Stimulated activated CD8-positive, alpha-beta memory T cell treated with anti-CD3 and anti-CD28 coated beads, Interleukin-15, amount 100 ng/mL, for 1 hour (primary cell): ENCODE measurements around the gene CCNL1.
"Not testable (repeated sequence)": the region's sequence is repeated elsewhere in the genome, so short reads cannot be mapped to it uniquely, and the experiment has no call there.

Experiments
- DNase-seq: peaks from one replicate; pipeline ENCODE4 v3.0.0-alpha.2; 2020; ENCODE audit warnings: low read depth

Gene CCNL1

DNA sequence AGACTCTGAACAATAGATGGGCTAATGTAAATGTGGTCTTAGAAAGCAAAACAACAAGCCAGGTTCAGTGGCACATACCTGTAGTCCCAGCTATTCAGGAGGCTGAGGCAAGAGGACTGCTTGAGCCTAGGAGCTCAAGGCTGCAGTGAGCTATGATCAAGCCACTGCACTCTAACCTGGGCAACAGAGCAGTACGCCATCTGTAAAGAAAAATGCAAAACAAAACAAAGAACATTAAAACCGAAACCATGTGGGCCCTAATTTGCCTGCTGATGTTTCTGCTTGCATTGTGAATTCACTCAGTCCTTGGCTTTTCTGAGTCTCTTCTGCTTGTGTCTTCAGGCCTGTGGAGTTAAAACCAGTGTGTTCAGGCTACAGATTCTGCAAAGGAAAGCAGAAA lies 56.7 kb downstream of the CCNL1 start:
- DNase-seq = no peak

DNA sequence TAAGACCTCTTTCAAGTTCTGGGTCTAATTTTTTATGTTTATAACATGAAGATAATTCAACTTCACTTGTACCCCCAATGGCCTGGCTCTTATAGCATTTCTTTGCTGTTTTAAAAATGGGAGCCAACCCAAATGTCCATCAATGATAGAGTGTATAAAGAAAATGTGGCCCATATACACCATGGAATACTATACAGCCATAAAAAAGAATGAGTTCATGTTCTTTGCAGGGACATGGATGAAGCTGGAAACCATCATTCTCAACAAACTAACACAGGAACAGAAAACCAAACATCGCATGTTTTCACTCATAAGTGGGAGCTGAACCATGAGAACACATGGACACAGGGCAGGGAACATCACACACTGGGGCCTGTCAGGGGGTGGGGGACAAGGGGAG lies 57.4 kb downstream of the CCNL1 start:
- DNase-seq = not testable (repeated sequence)

DNA sequence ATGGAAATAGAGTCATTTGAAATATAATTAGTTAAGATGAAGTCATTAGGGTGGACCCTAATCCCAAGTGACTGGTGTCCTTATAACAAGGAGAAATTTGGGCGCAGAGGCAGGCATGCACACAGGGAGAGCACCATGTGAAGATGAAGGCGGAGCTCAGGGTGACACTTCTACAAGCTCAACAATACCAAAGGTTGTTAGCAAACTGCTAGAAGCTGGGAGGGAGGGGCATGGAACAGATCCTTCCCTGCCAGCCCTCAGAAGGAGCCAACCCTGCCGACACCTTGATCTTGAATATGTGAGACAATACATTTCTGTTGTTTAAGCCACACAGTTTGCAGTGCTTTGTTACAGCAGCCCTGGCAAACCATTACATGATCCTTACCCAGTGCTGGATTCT lies 57.8 kb downstream of the CCNL1 start:
- DNase-seq = no peak

DNA sequence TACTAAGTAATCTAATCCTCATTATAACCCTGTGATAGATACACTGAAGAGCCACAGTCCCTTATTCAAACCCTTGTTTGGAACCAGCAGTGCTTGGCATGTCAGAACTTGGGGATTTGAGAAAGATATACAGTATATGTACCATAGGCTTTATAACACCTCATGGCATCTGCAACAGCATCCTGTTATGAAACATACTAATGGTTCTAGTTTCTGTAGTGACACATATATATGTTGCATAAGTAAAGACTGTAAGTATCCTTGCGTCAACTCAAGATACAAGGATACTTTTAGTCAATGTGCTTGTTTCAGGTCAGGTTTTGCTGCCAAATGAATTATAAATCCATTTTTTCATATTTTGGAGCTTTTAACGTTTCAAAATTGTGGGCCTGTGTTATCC lies 58.5 kb downstream of the CCNL1 start:
- no peak for DNase-seq

DNA sequence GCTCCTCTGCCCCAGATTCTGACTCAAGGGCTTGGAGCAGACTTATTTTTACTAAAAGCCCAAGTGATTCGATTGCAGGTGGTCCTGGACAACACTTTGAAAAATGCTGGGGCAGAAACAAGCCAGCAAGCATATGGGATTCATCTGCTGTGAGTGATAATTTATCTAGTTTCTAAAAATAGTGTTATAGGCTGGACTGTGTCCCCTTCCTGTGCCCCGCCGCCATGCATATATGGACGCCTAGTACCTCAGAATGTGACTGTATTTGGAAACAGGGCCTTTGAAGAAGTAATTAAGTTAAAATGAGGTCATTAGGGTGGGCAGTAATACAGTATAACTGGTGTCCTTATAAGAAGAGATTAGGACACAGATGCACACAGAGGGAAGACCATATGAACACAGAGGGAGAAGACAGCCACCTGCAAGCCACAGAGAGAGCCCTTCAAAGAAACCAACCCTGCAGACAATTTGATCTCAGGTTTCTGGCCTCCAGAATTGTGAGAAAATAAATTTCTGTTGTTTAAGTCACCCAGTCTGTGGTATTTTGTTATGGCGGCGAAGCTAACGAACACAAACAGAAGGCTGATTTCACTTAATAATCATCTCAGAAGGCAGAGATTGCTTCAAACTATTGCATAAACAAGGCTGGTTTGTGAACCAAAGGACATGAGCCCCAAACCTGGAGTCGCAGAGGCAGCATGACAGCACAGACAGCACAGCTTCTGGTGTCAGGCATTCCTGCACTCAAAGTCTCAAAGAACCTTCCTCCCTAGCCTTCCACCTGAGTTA lies 59.1 kb downstream of the CCNL1 start:
- no peak for DNase-seq

DNA sequence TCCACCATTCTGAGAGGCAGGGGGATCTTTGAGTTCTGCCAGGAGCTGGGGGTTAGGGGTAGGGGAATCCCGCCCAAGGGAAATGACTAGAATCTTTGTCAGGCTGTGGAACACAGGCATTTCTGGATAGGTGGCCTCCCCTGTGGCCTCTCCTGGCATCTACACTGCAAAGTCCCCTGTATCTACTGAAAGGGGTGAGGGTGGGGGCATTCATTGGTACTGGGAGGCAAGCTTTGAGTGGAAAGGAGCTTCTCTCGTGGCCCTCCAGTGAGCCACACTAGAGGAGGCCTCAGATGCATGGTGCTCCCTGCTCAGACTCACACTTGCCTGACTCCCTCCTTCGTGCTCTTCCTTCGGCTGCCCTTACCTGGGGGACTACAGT lies 59.9 kb downstream of the CCNL1 start:
- DNase-seq = no peak

DNA sequence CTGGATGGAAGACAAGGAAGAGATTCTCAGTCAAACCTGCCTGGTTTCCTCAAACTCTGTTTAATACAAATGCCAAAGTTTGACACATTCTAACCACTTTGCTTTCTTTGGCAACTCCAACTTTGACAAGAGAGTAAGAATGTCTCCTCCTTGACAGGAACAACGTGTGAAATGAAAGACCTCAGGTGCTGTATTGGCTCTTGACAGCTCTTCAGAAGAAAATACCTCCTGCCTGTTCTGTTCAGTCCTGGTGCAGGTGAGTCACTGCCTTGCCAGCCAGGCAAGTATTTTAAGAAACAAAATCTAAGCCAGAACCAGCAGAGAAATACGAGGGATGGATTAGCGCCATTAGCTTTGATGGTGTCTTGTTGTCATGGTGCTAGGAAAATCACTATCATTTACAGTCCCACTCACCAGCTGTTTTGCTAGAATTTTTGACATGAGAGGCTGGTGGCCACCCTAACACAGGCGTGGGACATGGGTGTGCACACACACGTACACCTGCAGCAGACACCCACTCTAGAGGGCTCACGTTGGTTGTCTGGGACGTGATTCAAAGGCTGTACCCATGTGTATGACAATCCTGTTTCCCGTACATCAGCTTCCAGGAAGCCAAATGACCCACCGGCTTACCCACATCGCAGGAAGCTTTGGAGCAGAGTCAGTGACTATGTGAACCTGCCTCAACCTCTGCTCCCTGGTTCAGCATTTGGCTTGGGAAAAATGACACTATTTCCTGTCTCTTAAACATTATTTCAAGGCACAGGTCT lies 60.4 kb downstream of the CCNL1 start:
- DNase-seq = no peak

DNA sequence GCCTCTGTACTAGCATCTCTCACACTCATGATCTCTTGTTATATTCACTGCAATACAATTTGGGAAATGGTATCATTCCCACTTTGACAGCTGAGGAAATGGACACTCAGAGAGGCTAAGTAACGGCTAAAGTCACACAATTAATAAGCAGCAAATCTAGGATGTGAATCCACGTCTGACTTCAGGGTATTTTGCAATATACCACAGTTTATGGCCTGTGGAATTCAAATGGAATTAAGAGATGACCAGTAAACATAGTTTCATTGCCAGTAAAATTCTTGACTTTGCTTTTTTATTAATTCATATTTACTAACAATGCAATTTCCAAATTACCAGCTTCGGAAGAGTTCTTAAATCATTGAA lies 61.1 kb downstream of the CCNL1 start:
- no peak for DNase-seq

DNA sequence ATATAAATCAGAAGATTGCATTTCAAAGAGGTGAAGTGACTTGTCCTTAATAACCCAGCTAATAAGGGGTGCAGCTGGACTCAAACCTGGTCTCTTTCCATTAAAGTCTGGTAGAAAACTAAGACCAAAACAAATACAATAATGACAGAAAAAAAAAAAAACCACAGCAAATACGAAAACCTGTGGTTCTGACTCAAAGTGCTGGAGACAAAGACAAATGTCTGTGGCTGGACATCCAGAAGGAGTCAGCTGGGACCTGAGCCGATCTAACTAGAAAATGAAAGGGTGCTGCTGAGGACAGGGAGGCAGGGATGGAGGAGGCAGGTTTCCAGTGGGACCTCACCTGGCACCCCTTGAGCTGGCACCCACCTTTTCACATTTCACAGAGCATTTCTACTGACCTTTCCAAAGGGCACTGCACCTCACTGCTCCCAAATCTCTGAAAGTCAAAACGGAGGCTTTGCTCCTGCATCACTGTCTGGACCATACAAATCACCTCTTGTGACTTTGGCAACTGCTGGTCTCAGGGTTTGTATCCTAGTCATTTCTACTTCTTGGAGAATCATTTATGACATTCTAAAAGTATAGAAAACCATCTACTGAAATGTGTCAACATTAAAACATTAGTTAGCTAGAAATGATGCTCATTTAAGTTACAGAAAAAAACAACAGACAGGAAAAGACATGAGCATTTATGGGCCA lies 61.7 kb downstream of the CCNL1 start:
- DNase-seq = no peak
